H9 (cell line): Measurements from ENCODE around the gene SDHAF4. TPM values are rescaled to one million over a fixed set of nuclear protein-coding genes. Genes with fewer than 3 reads are reported as not detected.
"Not testable (repeated sequence)": the region's sequence is repeated elsewhere in the genome, so short reads cannot be mapped to it uniquely, and the experiment has no call there.

Experiments used
- DNase-seq: peaks from one replicate; pipeline ENCODE4 v3.0.0-alpha.2; 2017
- H2AFZ ChIP-seq: one replicate; pipeline ENCODE4 v1.6.1; 2013; ENCODE audit warnings: mild to moderate bottlenecking, low read length, control low read depth, moderate library complexity
- H2AK5ac ChIP-seq: 2 replicates; pipeline ENCODE4 v1.6.1; 2013; ENCODE audit warnings: low read length, control low read depth, mixed read lengths; ENCODE audit not compliant: insufficient read length
- H2BK120ac ChIP-seq: one replicate; pipeline ENCODE4 v1.6.1; 2013; ENCODE audit warnings: low read depth, mild to moderate bottlenecking, low read length, control low read depth, inconsistent platforms; ENCODE audit not compliant: poor library complexity, severe bottlenecking
- H2BK12ac ChIP-seq: 2 replicates; pipeline ENCODE4 v1.6.1; 2013; ENCODE audit warnings: low read length, control low read depth, mixed read lengths, low read depth; ENCODE audit not compliant: insufficient read length
- H2BK15ac ChIP-seq: 2 replicates; pipeline ENCODE4 v1.6.1; 2013; ENCODE audit warnings: low read depth, low read length, control low read depth
- H2BK20ac ChIP-seq: one replicate; pipeline ENCODE4 v1.6.1; 2013; ENCODE audit warnings: low read depth, mild to moderate bottlenecking, low read length, control low read depth, inconsistent platforms; ENCODE audit not compliant: poor library complexity, severe bottlenecking
- H2BK5ac ChIP-seq: 2 replicates; pipeline ENCODE4 v1.6.1; 2013; ENCODE audit warnings: low read length, control low read depth, mixed read lengths; ENCODE audit not compliant: insufficient read length
- H3K14ac ChIP-seq: 2 replicates; pipeline ENCODE4 v1.6.1; 2013; ENCODE audit warnings: low read length, control low read depth; ENCODE audit not compliant: insufficient read depth
- H3K18ac ChIP-seq: 2 replicates; pipeline ENCODE4 v1.6.1; 2013; ENCODE audit warnings: low read depth, mild to moderate bottlenecking, mixed read lengths, low read length, control low read depth; ENCODE audit not compliant: insufficient read length
- H3K23ac ChIP-seq: 2 replicates; pipeline ENCODE4 v1.6.1; 2013; ENCODE audit warnings: low read length, control low read depth, mixed read lengths, low read depth; ENCODE audit not compliant: insufficient read length
- H3K23me2 ChIP-seq: 2 replicates; pipeline ENCODE4 v1.6.1; 2013; ENCODE audit warnings: low read depth, mild to moderate bottlenecking, mixed read lengths, low read length, control low read depth; ENCODE audit not compliant: insufficient read length, poor library complexity, severe bottlenecking
- H3K27ac ChIP-seq: 2 replicates; pipeline ENCODE4 v1.5.1; 2013; ENCODE audit warnings: low read length, control low read depth, mixed read lengths, low read depth; ENCODE audit not compliant: insufficient read length
- H3K27me3 ChIP-seq: 2 replicates; pipeline ENCODE4 v1.6.1; 2013; ENCODE audit warnings: low read length, control low read depth, inconsistent platforms; ENCODE audit not compliant: insufficient read depth
- H3K4ac ChIP-seq: 2 replicates; pipeline ENCODE4 v1.6.1; 2013; ENCODE audit warnings: low read depth, mild to moderate bottlenecking, control low read depth, inconsistent platforms, low read length, moderate library complexity
- H3K4me1 ChIP-seq: 2 replicates; pipeline ENCODE4 v1.6.1; 2013; ENCODE audit warnings: low read length, control low read depth, inconsistent platforms; ENCODE audit not compliant: insufficient read depth
- H3K4me2 ChIP-seq: 2 replicates; pipeline ENCODE4 v1.6.1; 2013; ENCODE audit warnings: low read length, control low read depth, mixed read lengths; ENCODE audit not compliant: insufficient read length, insufficient read depth
- H3K56ac ChIP-seq: 2 replicates; pipeline ENCODE4 v1.6.1; 2013; ENCODE audit warnings: low read depth, mild to moderate bottlenecking, mixed read lengths, low read length, control low read depth; ENCODE audit not compliant: insufficient read length
- H3K79me1 ChIP-seq: 2 replicates; pipeline ENCODE4 v1.6.1; 2013; ENCODE audit warnings: low read depth, mild to moderate bottlenecking, moderate library complexity, low read length, control low read depth, inconsistent platforms; ENCODE audit not compliant: insufficient read depth, poor library complexity, severe bottlenecking
- H3K79me2 ChIP-seq: 2 replicates; pipeline ENCODE4 v1.6.1; 2013; ENCODE audit warnings: low read length, control low read depth, inconsistent platforms; ENCODE audit not compliant: insufficient read depth
- H3K9ac ChIP-seq: 2 replicates; pipeline ENCODE4 v1.6.1; 2013; ENCODE audit warnings: low read length, control low read depth, mixed read lengths; ENCODE audit not compliant: insufficient read length; ENCODE audit errors: extremely low read depth
- H3K9me3 ChIP-seq: one replicate; pipeline ENCODE4 v1.6.1; 2013; ENCODE audit warnings: low read depth, low read length, inconsistent platforms; ENCODE audit not compliant: control insufficient read depth
- H3T11ph ChIP-seq: one replicate; pipeline ENCODE4 v1.6.1; 2013; ENCODE audit warnings: mild to moderate bottlenecking, low read length, control low read depth, inconsistent platforms
- H4K20me1 ChIP-seq: one replicate; pipeline ENCODE4 v1.6.1; 2013; ENCODE audit not compliant: control insufficient read depth, insufficient read length, insufficient read depth
- H4K5ac ChIP-seq: 2 replicates; pipeline ENCODE4 v1.6.1; 2013; ENCODE audit warnings: low read depth, mild to moderate bottlenecking, mixed read lengths, low read length, control low read depth; ENCODE audit not compliant: insufficient read length
- H4K8ac ChIP-seq: replicated peaks from 2 replicates; pipeline ENCODE4 v1.6.1; 2013; ENCODE audit warnings: low read length, control low read depth, mixed read lengths, low read depth; ENCODE audit not compliant: insufficient read length
- H4K91ac ChIP-seq: 2 replicates; pipeline ENCODE4 v1.6.1; 2013; ENCODE audit warnings: low read depth, mild to moderate bottlenecking, moderate library complexity, mixed read lengths, low read length, control low read depth; ENCODE audit not compliant: insufficient read length
- H3K27ac Mint-ChIP-seq, 3 experiments: 2 replicates in 2 of 3; 3 replicates in 1 of 3; pipeline ENCODE4 v1.8.0; 2020 to 2021; ENCODE audit warnings: mixed read lengths in 3 of 3, mild to moderate bottlenecking in 1 of 3, moderate library complexity in 1 of 3
- H3K27me3 Mint-ChIP-seq: 2 replicates; pipeline ENCODE4 v1.8.0; 2021; ENCODE audit warnings: low read depth, mild to moderate bottlenecking, moderate library complexity, mixed read lengths
- H3K36me3 Mint-ChIP-seq, 3 experiments: 2 replicates in 2 of 3; 3 replicates in 1 of 3; pipeline ENCODE4 v1.8.0; 2020 to 2021; ENCODE audit warnings: low read depth in 3 of 3, mixed read lengths in 3 of 3; ENCODE audit not compliant: insufficient read depth in 1 of 3
- H3K4me1 Mint-ChIP-seq, 2 experiments: 2 replicates each; pipeline ENCODE4 v1.8.0; 2020; ENCODE audit warnings: mixed read lengths in 2 of 2
- H3K4me3 Mint-ChIP-seq, 2 experiments: 2 replicates in 1 of 2; 3 replicates in 1 of 2; pipeline ENCODE4 v1.8.0; 2020 to 2021; ENCODE audit warnings: mild to moderate bottlenecking in 2 of 2, mixed read lengths in 2 of 2, moderate library complexity in 1 of 2
- H3K9me3 Mint-ChIP-seq, 2 experiments: 2 replicates in 1 of 2; 3 replicates in 1 of 2; pipeline ENCODE4 v1.8.0; 2020; ENCODE audit warnings: mild to moderate bottlenecking in 2 of 2, mixed read lengths in 2 of 2, moderate library complexity in 1 of 2
- WGBS: extraction: QIAGEN DNeasy Blood & Tissue Kit; methylation state at CpG from one replicate; pipeline ENCODE4 v1.1.7; 2013; ENCODE audit warnings: missing lambda C conversion rate, low lambda C conversion rate, mixed read lengths; ENCODE audit not compliant: insufficient read length; ENCODE audit errors: extremely low coverage; 5-methylcytosine and 5-hydroxymethylcytosine counted together
- total RNA-seq: library from RNA; stranded (reverse); gene quantifications from 2 replicates; pipeline ENCODE4 v1.2.1, GENCODE V29; 2021

Gene SDHAF4
- total RNA-seq, 1 experiment from 2014 or later, result 9.2 TPM

- H3K4me1 Mint-ChIP-seq, H3K27ac Mint-ChIP-seq: not testable (repeated sequence)
Observed at GRCh38 chr6:70609181-70609580, 42.5 kb downstream of the SDHAF4 start.

More at GRCh38 chr6:70609181-70609580, 42.5 kb downstream of the SDHAF4 start:
- DNase-seq, H3K56ac ChIP-seq, H3K9ac ChIP-seq, H3K23me2 ChIP-seq, H3K79me1 ChIP-seq, H3T11ph ChIP-seq, H3K27ac ChIP-seq, H3K4ac ChIP-seq, H3K4me2 ChIP-seq, H2BK20ac ChIP-seq, H2AK5ac ChIP-seq, H4K20me1 ChIP-seq, H2BK120ac ChIP-seq, H3K27me3 Mint-ChIP-seq, H3K4me1 ChIP-seq, H3K4me3 Mint-ChIP-seq, H4K8ac ChIP-seq, H2BK15ac ChIP-seq, H2BK5ac ChIP-seq, H3K14ac ChIP-seq, H3K9me3 ChIP-seq, H2AFZ ChIP-seq, H4K91ac ChIP-seq, H2BK12ac ChIP-seq, H3K23ac ChIP-seq, H4K5ac ChIP-seq, H3K18ac ChIP-seq, H3K27me3 ChIP-seq, H3K79me2 ChIP-seq: not testable (repeated sequence)
- no CpG with 5 or more reads among the region's 13 CpGs for WGBS
- H3K9me3 Mint-ChIP-seq, result peaks cover 10 to 14% of the 10 kb centered on the region in 2 experiments
- peaks cover 2 to 11% (median 5%) of the 10 kb centered on the region in 3 experiments; a peak in 5 of 7 replicates for H3K36me3 Mint-ChIP-seq
